H9 (cell line): ENCODE data around the gene EDIL3. TPM values are rescaled to one million over a fixed set of nuclear protein-coding genes. Genes with fewer than 3 reads are reported as not detected.
"Not testable (repeated sequence)": the region's sequence is repeated elsewhere in the genome, so short reads cannot be mapped to it uniquely, and the experiment has no call there.

ENCODE experiments used
- DNase-seq: peaks from one replicate; pipeline ENCODE4 v3.0.0-alpha.2; 2017
- H2AFZ ChIP-seq: one replicate; pipeline ENCODE4 v1.6.1; 2013; ENCODE audit warnings: mild to moderate bottlenecking, low read length, control low read depth, moderate library complexity
- H2AK5ac ChIP-seq: 2 replicates; pipeline ENCODE4 v1.6.1; 2013; ENCODE audit warnings: low read length, control low read depth, mixed read lengths; ENCODE audit not compliant: insufficient read length
- H2BK120ac ChIP-seq: one replicate; pipeline ENCODE4 v1.6.1; 2013; ENCODE audit warnings: low read depth, mild to moderate bottlenecking, low read length, control low read depth, inconsistent platforms; ENCODE audit not compliant: poor library complexity, severe bottlenecking
- H2BK12ac ChIP-seq: 2 replicates; pipeline ENCODE4 v1.6.1; 2013; ENCODE audit warnings: low read length, control low read depth, mixed read lengths, low read depth; ENCODE audit not compliant: insufficient read length
- H2BK15ac ChIP-seq: 2 replicates; pipeline ENCODE4 v1.6.1; 2013; ENCODE audit warnings: low read depth, low read length, control low read depth
- H2BK20ac ChIP-seq: one replicate; pipeline ENCODE4 v1.6.1; 2013; ENCODE audit warnings: low read depth, mild to moderate bottlenecking, low read length, control low read depth, inconsistent platforms; ENCODE audit not compliant: poor library complexity, severe bottlenecking
- H2BK5ac ChIP-seq: 2 replicates; pipeline ENCODE4 v1.6.1; 2013; ENCODE audit warnings: low read length, control low read depth, mixed read lengths; ENCODE audit not compliant: insufficient read length
- H3K14ac ChIP-seq: 2 replicates; pipeline ENCODE4 v1.6.1; 2013; ENCODE audit warnings: low read length, control low read depth; ENCODE audit not compliant: insufficient read depth
- H3K18ac ChIP-seq: 2 replicates; pipeline ENCODE4 v1.6.1; 2013; ENCODE audit warnings: low read depth, mild to moderate bottlenecking, mixed read lengths, low read length, control low read depth; ENCODE audit not compliant: insufficient read length
- H3K23ac ChIP-seq: 2 replicates; pipeline ENCODE4 v1.6.1; 2013; ENCODE audit warnings: low read length, control low read depth, mixed read lengths, low read depth; ENCODE audit not compliant: insufficient read length
- H3K23me2 ChIP-seq: 2 replicates; pipeline ENCODE4 v1.6.1; 2013; ENCODE audit warnings: low read depth, mild to moderate bottlenecking, mixed read lengths, low read length, control low read depth; ENCODE audit not compliant: insufficient read length, poor library complexity, severe bottlenecking
- H3K27ac ChIP-seq: 2 replicates; pipeline ENCODE4 v1.5.1; 2013; ENCODE audit warnings: low read length, control low read depth, mixed read lengths, low read depth; ENCODE audit not compliant: insufficient read length
- H3K27me3 ChIP-seq: 2 replicates; pipeline ENCODE4 v1.6.1; 2013; ENCODE audit warnings: low read length, control low read depth, inconsistent platforms; ENCODE audit not compliant: insufficient read depth
- H3K4ac ChIP-seq: 2 replicates; pipeline ENCODE4 v1.6.1; 2013; ENCODE audit warnings: low read depth, mild to moderate bottlenecking, control low read depth, inconsistent platforms, low read length, moderate library complexity
- H3K4me1 ChIP-seq: 2 replicates; pipeline ENCODE4 v1.6.1; 2013; ENCODE audit warnings: low read length, control low read depth, inconsistent platforms; ENCODE audit not compliant: insufficient read depth
- H3K4me2 ChIP-seq: 2 replicates; pipeline ENCODE4 v1.6.1; 2013; ENCODE audit warnings: low read length, control low read depth, mixed read lengths; ENCODE audit not compliant: insufficient read length, insufficient read depth
- H3K56ac ChIP-seq: 2 replicates; pipeline ENCODE4 v1.6.1; 2013; ENCODE audit warnings: low read depth, mild to moderate bottlenecking, mixed read lengths, low read length, control low read depth; ENCODE audit not compliant: insufficient read length
- H3K79me1 ChIP-seq: 2 replicates; pipeline ENCODE4 v1.6.1; 2013; ENCODE audit warnings: low read depth, mild to moderate bottlenecking, moderate library complexity, low read length, control low read depth, inconsistent platforms; ENCODE audit not compliant: insufficient read depth, poor library complexity, severe bottlenecking
- H3K79me2 ChIP-seq: 2 replicates; pipeline ENCODE4 v1.6.1; 2013; ENCODE audit warnings: low read length, control low read depth, inconsistent platforms; ENCODE audit not compliant: insufficient read depth
- H3K9ac ChIP-seq: 2 replicates; pipeline ENCODE4 v1.6.1; 2013; ENCODE audit warnings: low read length, control low read depth, mixed read lengths; ENCODE audit not compliant: insufficient read length; ENCODE audit errors: extremely low read depth
- H3K9me3 ChIP-seq: one replicate; pipeline ENCODE4 v1.6.1; 2013; ENCODE audit warnings: low read depth, low read length, inconsistent platforms; ENCODE audit not compliant: control insufficient read depth
- H3T11ph ChIP-seq: one replicate; pipeline ENCODE4 v1.6.1; 2013; ENCODE audit warnings: mild to moderate bottlenecking, low read length, control low read depth, inconsistent platforms
- H4K20me1 ChIP-seq: one replicate; pipeline ENCODE4 v1.6.1; 2013; ENCODE audit not compliant: control insufficient read depth, insufficient read length, insufficient read depth
- H4K5ac ChIP-seq: 2 replicates; pipeline ENCODE4 v1.6.1; 2013; ENCODE audit warnings: low read depth, mild to moderate bottlenecking, mixed read lengths, low read length, control low read depth; ENCODE audit not compliant: insufficient read length
- H4K8ac ChIP-seq: replicated peaks from 2 replicates; pipeline ENCODE4 v1.6.1; 2013; ENCODE audit warnings: low read length, control low read depth, mixed read lengths, low read depth; ENCODE audit not compliant: insufficient read length
- H4K91ac ChIP-seq: 2 replicates; pipeline ENCODE4 v1.6.1; 2013; ENCODE audit warnings: low read depth, mild to moderate bottlenecking, moderate library complexity, mixed read lengths, low read length, control low read depth; ENCODE audit not compliant: insufficient read length
- H3K27ac Mint-ChIP-seq, 3 experiments: 2 replicates in 2 of 3; 3 replicates in 1 of 3; pipeline ENCODE4 v1.8.0; 2020 to 2021; ENCODE audit warnings: mixed read lengths in 3 of 3, mild to moderate bottlenecking in 1 of 3, moderate library complexity in 1 of 3
- H3K27me3 Mint-ChIP-seq: 2 replicates; pipeline ENCODE4 v1.8.0; 2021; ENCODE audit warnings: low read depth, mild to moderate bottlenecking, moderate library complexity, mixed read lengths
- H3K36me3 Mint-ChIP-seq, 3 experiments: 2 replicates in 2 of 3; 3 replicates in 1 of 3; pipeline ENCODE4 v1.8.0; 2020 to 2021; ENCODE audit warnings: low read depth in 3 of 3, mixed read lengths in 3 of 3; ENCODE audit not compliant: insufficient read depth in 1 of 3
- H3K4me1 Mint-ChIP-seq, 2 experiments: 2 replicates each; pipeline ENCODE4 v1.8.0; 2020; ENCODE audit warnings: mixed read lengths in 2 of 2
- H3K4me3 Mint-ChIP-seq, 2 experiments: 2 replicates in 1 of 2; 3 replicates in 1 of 2; pipeline ENCODE4 v1.8.0; 2020 to 2021; ENCODE audit warnings: mild to moderate bottlenecking in 2 of 2, mixed read lengths in 2 of 2, moderate library complexity in 1 of 2
- H3K9me3 Mint-ChIP-seq, 2 experiments: 2 replicates in 1 of 2; 3 replicates in 1 of 2; pipeline ENCODE4 v1.8.0; 2020; ENCODE audit warnings: mild to moderate bottlenecking in 2 of 2, mixed read lengths in 2 of 2, moderate library complexity in 1 of 2
- WGBS: extraction: QIAGEN DNeasy Blood & Tissue Kit; methylation state at CpG from one replicate; pipeline ENCODE4 v1.1.7; 2013; ENCODE audit warnings: missing lambda C conversion rate, low lambda C conversion rate, mixed read lengths; ENCODE audit not compliant: insufficient read length; ENCODE audit errors: extremely low coverage; 5-methylcytosine and 5-hydroxymethylcytosine counted together
- total RNA-seq: library from RNA; stranded (reverse); gene quantifications from 2 replicates; pipeline ENCODE4 v1.2.1, GENCODE V29; 2021
- TF ChIP-seq, protein P1 (sequence below): fragments of 200-600 bp; sonication (generic); conservative IDR thresholded peaks from 3 replicates; pipeline ENCODE4 v1.8.0; 2021; ENCODE audit warnings: antibody characterized with exemption, mild to moderate bottlenecking

The EDIL3 gene
- total RNA-seq, 1 experiment from 2014 or later, result 61.9 TPM

DNA sequence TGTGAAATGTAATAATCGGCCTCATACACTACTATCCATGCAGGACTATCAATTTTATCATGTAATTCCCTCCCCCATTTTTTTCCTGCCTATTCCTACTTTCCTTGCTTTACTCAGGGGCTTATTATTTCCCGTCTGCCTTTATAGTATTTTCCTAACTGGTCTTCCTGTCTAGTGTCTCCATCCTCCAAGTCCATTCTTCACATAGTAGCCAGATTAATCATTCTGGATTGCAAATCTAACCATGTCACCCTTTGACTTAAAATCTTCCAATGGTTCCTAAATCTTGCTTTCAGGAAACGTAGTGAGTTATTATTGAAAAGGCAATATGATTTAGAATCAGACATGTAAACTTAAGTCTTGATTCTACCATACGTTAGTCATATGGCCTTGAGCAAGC lies 356.6 kb downstream of the EDIL3 start:
- H3K14ac ChIP-seq, result no peak overlapping the region
- H3K79me2 ChIP-seq, result no peaks in the 10 kb centered on the region
- H4K20me1 ChIP-seq, result no peaks in the 10 kb centered on the region
- no peak overlapping the region for H3K4me2 ChIP-seq
- no peaks in the 10 kb centered on the region for H3K79me1 ChIP-seq
- no peak overlapping the region for H4K91ac ChIP-seq
- H3T11ph ChIP-seq, result no peak overlapping the region
- DNase-seq, result no peak
- whole genome bisulfite sequencing, result no CpG with 5 or more reads among the region's 4 CpGs
- H3K4me3 Mint-ChIP-seq, result no peak overlapping the region
- no peaks in the 10 kb centered on the region for H3K23me2 ChIP-seq
- no peak overlapping the region for H3K27ac Mint-ChIP-seq
- H2BK12ac ChIP-seq, result no peak overlapping the region
- H3K18ac ChIP-seq, result no peak overlapping the region
- H3K27me3 Mint-ChIP-seq, result no peaks in the 10 kb centered on the region
- no peak overlapping the region for H3K56ac ChIP-seq
- no peak overlapping the region for H3K27ac ChIP-seq
- H3K4ac ChIP-seq, result no peak overlapping the region
- H3K4me1 Mint-ChIP-seq, result no peaks in the 10 kb centered on the region
- no peak overlapping the region for H2AK5ac ChIP-seq
- no peak overlapping the region for H4K5ac ChIP-seq
- H2AFZ ChIP-seq, result no peak overlapping the region
- no peaks in the 10 kb centered on the region for H3K27me3 ChIP-seq
- no peak overlapping the region for H4K8ac ChIP-seq
- no peak overlapping the region for H2BK20ac ChIP-seq
- H2BK5ac ChIP-seq, result no peak overlapping the region
- peaks cover 7 to 13% of the 10 kb centered on the region in 2 experiments; a peak in 4 of 5 replicates for H3K9me3 Mint-ChIP-seq
- TF ChIP-seq, protein P1, sequence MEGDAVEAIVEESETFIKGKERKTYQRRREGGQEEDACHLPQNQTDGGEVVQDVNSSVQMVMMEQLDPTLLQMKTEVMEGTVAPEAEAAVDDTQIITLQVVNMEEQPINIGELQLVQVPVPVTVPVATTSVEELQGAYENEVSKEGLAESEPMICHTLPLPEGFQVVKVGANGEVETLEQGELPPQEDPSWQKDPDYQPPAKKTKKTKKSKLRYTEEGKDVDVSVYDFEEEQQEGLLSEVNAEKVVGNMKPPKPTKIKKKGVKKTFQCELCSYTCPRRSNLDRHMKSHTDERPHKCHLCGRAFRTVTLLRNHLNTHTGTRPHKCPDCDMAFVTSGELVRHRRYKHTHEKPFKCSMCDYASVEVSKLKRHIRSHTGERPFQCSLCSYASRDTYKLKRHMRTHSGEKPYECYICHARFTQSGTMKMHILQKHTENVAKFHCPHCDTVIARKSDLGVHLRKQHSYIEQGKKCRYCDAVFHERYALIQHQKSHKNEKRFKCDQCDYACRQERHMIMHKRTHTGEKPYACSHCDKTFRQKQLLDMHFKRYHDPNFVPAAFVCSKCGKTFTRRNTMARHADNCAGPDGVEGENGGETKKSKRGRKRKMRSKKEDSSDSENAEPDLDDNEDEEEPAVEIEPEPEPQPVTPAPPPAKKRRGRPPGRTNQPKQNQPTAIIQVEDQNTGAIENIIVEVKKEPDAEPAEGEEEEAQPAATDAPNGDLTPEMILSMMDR, result no peak
- no peaks in the 10 kb centered on the region for H3K9me3 ChIP-seq
- H2BK15ac ChIP-seq, result no peak overlapping the region
- no peak overlapping the region for H3K9ac ChIP-seq
- H3K23ac ChIP-seq, result no peak overlapping the region
- H3K36me3 Mint-ChIP-seq, result peaks cover 6 to 18% (median 9%) of the 10 kb centered on the region in 3 experiments
- no peaks in the 10 kb centered on the region for H3K4me1 ChIP-seq
- H2BK120ac ChIP-seq, result no peak overlapping the region

DNA sequence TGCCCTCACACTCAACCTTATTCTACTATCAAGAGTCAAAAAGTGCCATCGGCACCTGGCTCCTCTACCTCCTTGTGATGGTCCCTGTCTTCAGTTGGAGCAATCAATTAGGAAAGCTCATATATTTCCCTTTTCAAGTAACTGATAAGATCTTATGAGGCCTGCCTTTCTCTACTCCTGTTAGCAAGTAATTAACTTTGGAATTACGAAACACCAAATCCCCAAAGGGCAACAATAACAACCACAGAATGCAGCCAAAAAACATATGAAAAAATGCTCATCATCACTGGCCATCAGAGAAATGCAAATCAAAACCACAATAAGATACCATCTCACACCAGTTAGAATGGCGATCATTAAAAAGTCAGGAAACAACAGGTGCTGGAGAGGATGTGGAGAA lies 366.2 kb downstream of the EDIL3 start:
- not testable (repeated sequence) for H3K79me1 ChIP-seq, H3K27ac Mint-ChIP-seq, H4K20me1 ChIP-seq

More for the DNA sequence above, 366.2 kb downstream of the EDIL3 start:
- not testable (repeated sequence) for H3K23ac ChIP-seq, H2BK15ac ChIP-seq, H3K4me1 Mint-ChIP-seq, H2BK120ac ChIP-seq, H3K36me3 Mint-ChIP-seq, H2AK5ac ChIP-seq, H3T11ph ChIP-seq, H3K4me3 Mint-ChIP-seq, H3K23me2 ChIP-seq, H3K27me3 Mint-ChIP-seq, H3K27ac ChIP-seq, DNase-seq, H3K4me2 ChIP-seq, H3K27me3 ChIP-seq, H2BK5ac ChIP-seq, H3K9ac ChIP-seq, H3K4ac ChIP-seq, H2BK12ac ChIP-seq, H3K14ac ChIP-seq, H4K8ac ChIP-seq, H2AFZ ChIP-seq, H3K9me3 Mint-ChIP-seq, H2BK20ac ChIP-seq, H3K4me1 ChIP-seq, H4K91ac ChIP-seq, H3K18ac ChIP-seq, H3K56ac ChIP-seq, H3K79me2 ChIP-seq, H4K5ac ChIP-seq, H3K9me3 ChIP-seq
- WGBS, result no CpG with 5 or more reads among the region's 3 CpGs
